Measurements from ENCODE around the gene RASGRF1.

- TF ChIP-seq, protein P1, sequence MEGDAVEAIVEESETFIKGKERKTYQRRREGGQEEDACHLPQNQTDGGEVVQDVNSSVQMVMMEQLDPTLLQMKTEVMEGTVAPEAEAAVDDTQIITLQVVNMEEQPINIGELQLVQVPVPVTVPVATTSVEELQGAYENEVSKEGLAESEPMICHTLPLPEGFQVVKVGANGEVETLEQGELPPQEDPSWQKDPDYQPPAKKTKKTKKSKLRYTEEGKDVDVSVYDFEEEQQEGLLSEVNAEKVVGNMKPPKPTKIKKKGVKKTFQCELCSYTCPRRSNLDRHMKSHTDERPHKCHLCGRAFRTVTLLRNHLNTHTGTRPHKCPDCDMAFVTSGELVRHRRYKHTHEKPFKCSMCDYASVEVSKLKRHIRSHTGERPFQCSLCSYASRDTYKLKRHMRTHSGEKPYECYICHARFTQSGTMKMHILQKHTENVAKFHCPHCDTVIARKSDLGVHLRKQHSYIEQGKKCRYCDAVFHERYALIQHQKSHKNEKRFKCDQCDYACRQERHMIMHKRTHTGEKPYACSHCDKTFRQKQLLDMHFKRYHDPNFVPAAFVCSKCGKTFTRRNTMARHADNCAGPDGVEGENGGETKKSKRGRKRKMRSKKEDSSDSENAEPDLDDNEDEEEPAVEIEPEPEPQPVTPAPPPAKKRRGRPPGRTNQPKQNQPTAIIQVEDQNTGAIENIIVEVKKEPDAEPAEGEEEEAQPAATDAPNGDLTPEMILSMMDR (IDR thresholded peaks at IDR 0.05 in 8 of 11, conservative IDR thresholded peaks at IDR 0.05 in 3 of 11): no peak
- no peak for TF ChIP-seq POLR2AphosphoS5 (IDR thresholded peaks at IDR 0.05)
Measured at GRCh38 chr15:78944202-78944625, 146.4 kb downstream of the RASGRF1 start.

Measured in spleen (tissue), 7 donors.